GM21723 (cell line): ENCODE measurements around the gene DCAF8.

ENCODE experiments used
- ATAC-seq: cut with Tn5 transposase; IDR thresholded peaks from one replicate; pipeline ENCODE4 v1.9.1; 2021; ENCODE audit warnings: mild to moderate bottlenecking, moderate library complexity; ENCODE audit not compliant: unreplicated experiment

Gene DCAF8

GRCh38 chr1:160227034-160227433 is 35.3 kb downstream of the DCAF8 start:
- no peak for ATAC-seq

- no peak for ATAC-seq
These were observed 35.7 kb downstream of the DCAF8 start for GRCh38 chr1:160226623-160227022.

GRCh38 chr1:160225345-160225744 is 37.0 kb downstream of the DCAF8 start:
- no peak for ATAC-seq

- no peak for ATAC-seq
These were observed 37.7 kb downstream of the DCAF8 start for GRCh38 chr1:160224606-160225005.

GRCh38 chr1:160222546-160222945 is 39.8 kb downstream of the DCAF8 start:
- no peak for ATAC-seq

GRCh38 chr1:160221089-160221488 is 41.3 kb downstream of the DCAF8 start:
- no peak for ATAC-seq

- ATAC-seq: no peak
These were observed 42.0 kb downstream of the DCAF8 start for GRCh38 chr1:160220301-160220700.

GRCh38 chr1:160219062-160219929 is 43.1 kb downstream of the DCAF8 start:
- no peak for ATAC-seq

- no peak for ATAC-seq
These were observed 44.8 kb downstream of the DCAF8 start for GRCh38 chr1:160217481-160218051.

GRCh38 chr1:160216301-160216700 is 46.0 kb downstream of the DCAF8 start:
- no peak for ATAC-seq

GRCh38 chr1:160214481-160215140 is 47.7 kb downstream of the DCAF8 start:
- no peak for ATAC-seq

- ATAC-seq: no peak
These were observed 51.1 kb downstream of the DCAF8 start for GRCh38 chr1:160211046-160211790.

GRCh38 chr1:160210561-160210960 is 51.8 kb downstream of the DCAF8 start:
- ATAC-seq: no peak

GRCh38 chr1:160209321-160210046 is 52.9 kb downstream of the DCAF8 start:
- no peak for ATAC-seq

- ATAC-seq: no peak
These were observed 53.6 kb downstream of the DCAF8 start for GRCh38 chr1:160208557-160209320.

- no peak for ATAC-seq
These were observed 54.4 kb downstream of the DCAF8 start for GRCh38 chr1:160207771-160208556.

- ATAC-seq: no peak
These were observed 55.2 kb downstream of the DCAF8 start for GRCh38 chr1:160207118-160207650.

GRCh38 chr1:160206421-160207117 is 55.8 kb downstream of the DCAF8 start:
- no peak for ATAC-seq
